ENCODE results near the gene TRAK2. TPM values are rescaled to one million over a fixed set of nuclear protein-coding genes. Genes with fewer than 3 reads are reported as not detected.
"Not testable (repeated sequence)": the region's sequence is repeated elsewhere in the genome, so short reads cannot be mapped to it uniquely, and the experiment has no call there.

The TRAK2 gene
- polyA plus RNA-seq, 1 donor from 2014 or later, result 19.6 TPM

DNA sequence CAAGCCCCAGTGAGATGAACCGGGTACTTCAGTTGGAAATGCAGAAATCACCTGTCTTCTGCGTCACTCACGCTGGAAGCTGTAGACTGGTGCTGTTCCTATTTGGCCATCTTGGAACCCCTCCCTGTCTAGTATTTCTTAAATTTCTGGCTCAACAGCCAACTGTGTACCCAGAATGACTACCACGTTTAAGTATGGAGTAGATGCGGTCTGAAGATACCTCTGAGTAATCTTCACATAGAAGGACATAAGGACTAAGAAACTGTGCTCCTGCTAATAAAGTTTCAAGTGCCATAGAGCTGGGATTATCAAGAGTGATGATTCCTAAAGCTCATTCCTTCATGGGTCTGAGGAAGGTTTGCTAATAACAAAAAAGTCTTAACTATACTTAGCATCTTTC is 20.4 kb downstream of the TRAK2 start:
- no peaks in the 10 kb centered on the region for H3K36me3 ChIP-seq (ENCODE audit: insufficient read depth, low read length)
- H3K4me2 ChIP-seq (ENCODE audit: low read length), result no peak overlapping the region
- no peak overlapping the region for H3K9ac ChIP-seq (ENCODE audit: low read length)
- H4K20me1 ChIP-seq (ENCODE audit: insufficient read depth), result no peaks in the 10 kb centered on the region
- no peak overlapping the region for H3K27ac ChIP-seq (ENCODE audit: low read length)
- H3K27me3 ChIP-seq (ENCODE audit: insufficient read depth, low read depth, low read length), result no peaks in the 10 kb centered on the region
- H2AFZ ChIP-seq (ENCODE audit: low read depth, low read length), result no peak overlapping the region
- no peaks in the 10 kb centered on the region for H3K79me2 ChIP-seq (replicated peaks; ENCODE audit: insufficient read depth, low read length)
- TF ChIP-seq, protein P1, sequence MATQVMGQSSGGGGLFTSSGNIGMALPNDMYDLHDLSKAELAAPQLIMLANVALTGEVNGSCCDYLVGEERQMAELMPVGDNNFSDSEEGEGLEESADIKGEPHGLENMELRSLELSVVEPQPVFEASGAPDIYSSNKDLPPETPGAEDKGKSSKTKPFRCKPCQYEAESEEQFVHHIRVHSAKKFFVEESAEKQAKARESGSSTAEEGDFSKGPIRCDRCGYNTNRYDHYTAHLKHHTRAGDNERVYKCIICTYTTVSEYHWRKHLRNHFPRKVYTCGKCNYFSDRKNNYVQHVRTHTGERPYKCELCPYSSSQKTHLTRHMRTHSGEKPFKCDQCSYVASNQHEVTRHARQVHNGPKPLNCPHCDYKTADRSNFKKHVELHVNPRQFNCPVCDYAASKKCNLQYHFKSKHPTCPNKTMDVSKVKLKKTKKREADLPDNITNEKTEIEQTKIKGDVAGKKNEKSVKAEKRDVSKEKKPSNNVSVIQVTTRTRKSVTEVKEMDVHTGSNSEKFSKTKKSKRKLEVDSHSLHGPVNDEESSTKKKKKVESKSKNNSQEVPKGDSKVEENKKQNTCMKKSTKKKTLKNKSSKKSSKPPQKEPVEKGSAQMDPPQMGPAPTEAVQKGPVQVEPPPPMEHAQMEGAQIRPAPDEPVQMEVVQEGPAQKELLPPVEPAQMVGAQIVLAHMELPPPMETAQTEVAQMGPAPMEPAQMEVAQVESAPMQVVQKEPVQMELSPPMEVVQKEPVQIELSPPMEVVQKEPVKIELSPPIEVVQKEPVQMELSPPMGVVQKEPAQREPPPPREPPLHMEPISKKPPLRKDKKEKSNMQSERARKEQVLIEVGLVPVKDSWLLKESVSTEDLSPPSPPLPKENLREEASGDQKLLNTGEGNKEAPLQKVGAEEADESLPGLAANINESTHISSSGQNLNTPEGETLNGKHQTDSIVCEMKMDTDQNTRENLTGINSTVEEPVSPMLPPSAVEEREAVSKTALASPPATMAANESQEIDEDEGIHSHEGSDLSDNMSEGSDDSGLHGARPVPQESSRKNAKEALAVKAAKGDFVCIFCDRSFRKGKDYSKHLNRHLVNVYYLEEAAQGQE (IDR thresholded peaks at IDR 0.05; ENCODE audit: borderline replicate concordance), result no peak
- TF ChIP-seq EZH2 (IDR thresholded peaks at IDR 0.05; ENCODE audit: borderline replicate concordance, insufficient read depth, low read length, poor library complexity, severe bottlenecking) (no peak), RAD21 (conservative IDR thresholded peaks at IDR 0.05) (no peak), MXI1 (conservative IDR thresholded peaks at IDR 0.05; ENCODE audit: poor library complexity, severe bottlenecking) (no peak), EP300 (conservative IDR thresholded peaks at IDR 0.05; ENCODE audit: poor library complexity, severe bottlenecking) (no peak), TAF1 (IDR thresholded peaks at IDR 0.05; ENCODE audit: low read depth) (no peak), POLR2AphosphoS5 (IDR thresholded peaks at IDR 0.05) (no peak), SMC3 (conservative IDR thresholded peaks at IDR 0.05; ENCODE audit: poor library complexity) (no peak)
- TF ChIP-seq, protein P2, sequence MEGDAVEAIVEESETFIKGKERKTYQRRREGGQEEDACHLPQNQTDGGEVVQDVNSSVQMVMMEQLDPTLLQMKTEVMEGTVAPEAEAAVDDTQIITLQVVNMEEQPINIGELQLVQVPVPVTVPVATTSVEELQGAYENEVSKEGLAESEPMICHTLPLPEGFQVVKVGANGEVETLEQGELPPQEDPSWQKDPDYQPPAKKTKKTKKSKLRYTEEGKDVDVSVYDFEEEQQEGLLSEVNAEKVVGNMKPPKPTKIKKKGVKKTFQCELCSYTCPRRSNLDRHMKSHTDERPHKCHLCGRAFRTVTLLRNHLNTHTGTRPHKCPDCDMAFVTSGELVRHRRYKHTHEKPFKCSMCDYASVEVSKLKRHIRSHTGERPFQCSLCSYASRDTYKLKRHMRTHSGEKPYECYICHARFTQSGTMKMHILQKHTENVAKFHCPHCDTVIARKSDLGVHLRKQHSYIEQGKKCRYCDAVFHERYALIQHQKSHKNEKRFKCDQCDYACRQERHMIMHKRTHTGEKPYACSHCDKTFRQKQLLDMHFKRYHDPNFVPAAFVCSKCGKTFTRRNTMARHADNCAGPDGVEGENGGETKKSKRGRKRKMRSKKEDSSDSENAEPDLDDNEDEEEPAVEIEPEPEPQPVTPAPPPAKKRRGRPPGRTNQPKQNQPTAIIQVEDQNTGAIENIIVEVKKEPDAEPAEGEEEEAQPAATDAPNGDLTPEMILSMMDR (IDR thresholded peaks at IDR 0.05; ENCODE audit: poor library complexity, severe bottlenecking), result no peak
- H3K4me3 ChIP-seq (ENCODE audit: low read length), result no peak overlapping the region
- H3F3A ChIP-seq (ENCODE audit: insufficient read depth, low read length, poor library complexity, severe bottlenecking), result no peaks in the 10 kb centered on the region
- H3K9me2 ChIP-seq (ENCODE audit: insufficient read depth, low read length), result no peaks in the 10 kb centered on the region
- no peaks in the 10 kb centered on the region for H3K9me3 ChIP-seq (ENCODE audit: low read length)

DNA sequence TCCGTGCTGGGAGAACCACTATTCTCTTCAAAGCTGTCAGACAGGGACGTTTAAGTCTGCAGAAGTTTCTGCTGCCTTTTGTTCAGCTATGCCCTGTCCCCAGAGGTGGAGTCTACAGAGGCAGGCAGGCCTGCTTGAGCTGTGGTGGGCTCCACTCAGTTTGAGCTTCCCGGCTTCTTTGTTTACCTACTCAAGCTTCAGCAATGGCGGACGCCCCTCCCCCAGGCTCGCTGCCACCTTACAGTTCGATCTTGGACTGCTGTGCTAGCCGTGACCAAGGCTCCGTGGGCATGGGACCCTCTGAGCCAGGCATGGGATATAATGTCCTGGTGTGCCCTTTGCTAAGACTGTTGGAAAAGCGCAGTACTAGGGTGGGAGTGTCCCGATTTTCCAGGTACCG is 20.9 kb downstream of the TRAK2 start:
- H3K27me3 ChIP-seq (ENCODE audit: insufficient read depth, low read depth, low read length); H3K27ac ChIP-seq (ENCODE audit: low read length); H3K9me2 ChIP-seq (ENCODE audit: insufficient read depth, low read length); H3K4me3 ChIP-seq (ENCODE audit: low read length); H3K36me3 ChIP-seq (ENCODE audit: insufficient read depth, low read length); H3K79me2 ChIP-seq (replicated peaks; ENCODE audit: insufficient read depth, low read length); H3K9ac ChIP-seq (ENCODE audit: low read length); H3K4me2 ChIP-seq (ENCODE audit: low read length); H3K9me3 ChIP-seq (ENCODE audit: low read length); H4K20me1 ChIP-seq (ENCODE audit: insufficient read depth); H3F3A ChIP-seq (ENCODE audit: insufficient read depth, low read length, poor library complexity, severe bottlenecking); H2AFZ ChIP-seq (ENCODE audit: low read depth, low read length): not testable (repeated sequence)

- H3K79me2 ChIP-seq (replicated peaks; ENCODE audit: insufficient read depth, low read length); H3F3A ChIP-seq (ENCODE audit: insufficient read depth, low read length, poor library complexity, severe bottlenecking); H3K4me2 ChIP-seq (ENCODE audit: low read length); H3K27me3 ChIP-seq (ENCODE audit: insufficient read depth, low read depth, low read length); H2AFZ ChIP-seq (ENCODE audit: low read depth, low read length); H3K9me3 ChIP-seq (ENCODE audit: low read length); H3K9me2 ChIP-seq (ENCODE audit: insufficient read depth, low read length); H3K4me3 ChIP-seq (ENCODE audit: low read length); H3K36me3 ChIP-seq (ENCODE audit: insufficient read depth, low read length); H3K27ac ChIP-seq (ENCODE audit: low read length); H3K9ac ChIP-seq (ENCODE audit: low read length); H4K20me1 ChIP-seq (ENCODE audit: insufficient read depth): not testable (repeated sequence)
These were observed 21.4 kb downstream of the TRAK2 start for GRCh38 chr2:201429835-201430234.

DNA sequence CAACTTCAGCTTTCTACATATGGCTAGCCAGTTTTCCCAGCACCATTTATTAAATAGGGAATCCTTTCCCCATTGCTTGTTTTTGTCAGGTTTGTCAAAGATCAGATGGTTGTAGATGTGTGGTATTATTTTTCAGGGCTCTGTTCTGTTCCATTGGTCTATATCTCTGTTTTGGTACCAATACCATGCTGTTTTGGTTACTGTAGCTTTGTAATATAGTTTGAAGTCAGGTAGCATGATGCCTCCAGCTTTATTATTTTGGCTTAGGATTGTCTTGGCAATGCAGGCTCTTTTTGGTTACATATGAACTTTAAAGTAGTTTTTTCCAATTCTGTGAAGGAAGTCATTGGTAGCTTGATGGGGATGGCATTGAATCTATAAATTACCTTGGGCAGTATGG is 22.9 kb downstream of the TRAK2 start:
- not testable (repeated sequence) for H3K36me3 ChIP-seq (ENCODE audit: insufficient read depth, low read length); H3K4me3 ChIP-seq (ENCODE audit: low read length); H3K27ac ChIP-seq (ENCODE audit: low read length); H3K4me2 ChIP-seq (ENCODE audit: low read length); H3K79me2 ChIP-seq (replicated peaks; ENCODE audit: insufficient read depth, low read length); H3F3A ChIP-seq (ENCODE audit: insufficient read depth, low read length, poor library complexity, severe bottlenecking); H2AFZ ChIP-seq (ENCODE audit: low read depth, low read length); H3K9me2 ChIP-seq (ENCODE audit: insufficient read depth, low read length); H4K20me1 ChIP-seq (ENCODE audit: insufficient read depth); H3K27me3 ChIP-seq (ENCODE audit: insufficient read depth, low read depth, low read length); H3K9me3 ChIP-seq (ENCODE audit: low read length); H3K9ac ChIP-seq (ENCODE audit: low read length)
